GM21529 (cell line): ENCODE results near the gene PDP2.

Experiments used
- ATAC-seq: cut with Tn5 transposase; IDR thresholded peaks from one replicate; pipeline ENCODE4 v1.9.1; 2021; ENCODE audit not compliant: unreplicated experiment

The PDP2 gene

GRCh38 chr16:66902648-66903543, 22.6 kb downstream of the PDP2 start:
- no peak for ATAC-seq

- ATAC-seq = no peak
These were observed 23.5 kb downstream of the PDP2 start for GRCh38 chr16:66903544-66904427.

DNA sequence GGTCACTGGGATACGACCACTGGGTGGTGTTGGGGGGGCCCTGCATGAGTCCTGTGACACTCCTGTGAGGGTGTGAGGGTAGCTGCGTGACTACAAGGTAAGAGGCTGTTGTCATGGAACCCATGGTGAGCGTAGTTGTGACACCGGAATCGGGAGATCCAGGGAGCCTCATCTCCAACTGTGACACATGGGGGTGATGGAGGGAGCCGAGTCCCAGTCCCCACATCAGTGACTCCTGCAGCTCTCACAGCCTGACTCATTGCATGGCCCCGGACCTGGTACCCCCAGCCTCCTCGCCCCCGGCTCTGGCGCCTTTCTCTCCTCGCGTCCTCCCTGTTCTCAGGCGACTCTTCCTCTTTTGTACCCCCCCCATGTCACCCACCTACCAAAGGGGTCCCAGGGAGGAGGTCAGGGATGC, 24.1 kb downstream of the PDP2 start:
- ATAC-seq = no peak

DNA sequence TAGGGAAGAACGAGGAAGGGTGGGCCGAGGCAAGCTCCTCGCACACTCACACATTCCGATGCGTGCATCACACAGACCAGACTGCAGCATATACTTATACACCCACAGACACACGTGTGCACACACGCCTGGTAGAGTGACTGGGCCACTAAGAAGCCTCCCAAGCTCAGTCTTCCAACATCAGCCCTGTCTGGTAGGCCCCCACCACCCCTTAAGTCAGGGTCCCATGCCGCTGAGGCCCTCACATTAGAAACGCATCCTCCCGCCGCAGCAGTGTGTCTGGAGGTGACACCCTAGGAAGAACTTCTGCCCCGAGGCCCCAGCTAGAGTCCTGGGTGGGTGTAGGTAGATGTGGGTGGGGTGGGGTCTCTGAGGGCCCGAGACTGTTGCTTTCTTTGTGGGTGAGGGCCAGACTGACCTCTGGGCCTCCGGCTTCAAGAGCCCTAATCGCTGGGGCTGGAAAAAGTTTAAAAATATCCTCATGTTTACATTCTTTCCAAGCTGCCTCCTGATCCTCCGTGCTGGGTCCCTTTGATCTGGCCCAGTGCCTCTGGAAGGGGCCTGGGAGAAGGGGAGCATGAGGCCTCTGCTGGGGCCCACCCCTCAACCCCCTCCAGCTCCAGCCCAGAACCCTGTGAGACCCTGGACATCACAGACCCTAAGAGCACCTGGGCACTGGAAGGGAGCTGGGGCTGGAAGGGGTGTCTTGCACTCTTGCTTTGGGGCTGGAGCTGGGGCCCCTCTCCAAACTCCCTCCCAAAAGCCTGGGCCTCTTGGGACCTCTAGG, 24.7 kb downstream of the PDP2 start:
- no peak for ATAC-seq

DNA sequence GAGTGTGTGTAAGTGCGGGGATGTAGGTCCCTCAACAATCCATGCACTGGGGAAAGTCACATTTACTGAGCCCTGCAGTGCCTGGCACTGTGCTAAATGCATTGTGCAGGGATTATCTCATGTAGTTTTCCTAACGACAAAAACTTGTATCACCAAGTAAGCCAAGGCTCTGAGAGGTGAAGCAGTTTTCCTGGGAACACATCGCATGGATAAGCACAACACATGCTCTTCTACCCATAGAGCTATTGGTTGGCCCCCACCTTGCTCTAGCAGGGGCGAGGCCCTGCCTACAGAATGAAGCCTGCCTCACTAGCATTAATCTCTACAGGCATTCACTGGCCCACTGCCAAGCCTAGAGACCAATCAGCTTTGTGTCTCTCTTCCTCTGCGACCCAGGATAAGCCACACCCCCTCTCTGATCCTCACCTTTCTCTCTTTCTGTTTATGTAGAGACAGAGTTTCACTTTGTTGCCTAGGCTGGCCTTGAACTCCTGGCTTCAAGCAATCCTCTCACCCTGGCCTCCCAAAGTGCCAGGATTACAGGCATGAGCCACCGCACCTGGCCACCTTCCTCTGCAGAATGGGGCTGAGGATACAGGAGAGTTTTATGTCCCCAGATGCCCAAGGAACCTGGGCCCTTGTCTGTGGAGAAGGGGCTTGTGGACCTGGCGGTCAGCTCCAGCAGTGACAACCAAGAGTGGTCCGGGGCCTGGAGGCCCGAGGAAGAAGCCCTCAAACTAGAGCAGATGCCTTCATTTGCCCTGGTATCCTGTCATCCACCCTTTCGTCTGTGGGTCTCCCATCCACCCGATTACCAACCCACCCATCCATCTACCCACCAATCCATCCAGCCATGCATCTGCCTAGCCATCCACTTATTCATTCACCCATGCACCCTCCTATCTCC, 25.6 kb downstream of the PDP2 start:
- ATAC-seq = no peak

- no peak for ATAC-seq
These were observed 26.9 kb downstream of the PDP2 start for GRCh38 chr16:66906916-66907836.

- no peak for ATAC-seq
These were observed 27.8 kb downstream of the PDP2 start for GRCh38 chr16:66908116-66908515.

GRCh38 chr16:66908762-66909559, 28.6 kb downstream of the PDP2 start:
- no peak for ATAC-seq

DNA sequence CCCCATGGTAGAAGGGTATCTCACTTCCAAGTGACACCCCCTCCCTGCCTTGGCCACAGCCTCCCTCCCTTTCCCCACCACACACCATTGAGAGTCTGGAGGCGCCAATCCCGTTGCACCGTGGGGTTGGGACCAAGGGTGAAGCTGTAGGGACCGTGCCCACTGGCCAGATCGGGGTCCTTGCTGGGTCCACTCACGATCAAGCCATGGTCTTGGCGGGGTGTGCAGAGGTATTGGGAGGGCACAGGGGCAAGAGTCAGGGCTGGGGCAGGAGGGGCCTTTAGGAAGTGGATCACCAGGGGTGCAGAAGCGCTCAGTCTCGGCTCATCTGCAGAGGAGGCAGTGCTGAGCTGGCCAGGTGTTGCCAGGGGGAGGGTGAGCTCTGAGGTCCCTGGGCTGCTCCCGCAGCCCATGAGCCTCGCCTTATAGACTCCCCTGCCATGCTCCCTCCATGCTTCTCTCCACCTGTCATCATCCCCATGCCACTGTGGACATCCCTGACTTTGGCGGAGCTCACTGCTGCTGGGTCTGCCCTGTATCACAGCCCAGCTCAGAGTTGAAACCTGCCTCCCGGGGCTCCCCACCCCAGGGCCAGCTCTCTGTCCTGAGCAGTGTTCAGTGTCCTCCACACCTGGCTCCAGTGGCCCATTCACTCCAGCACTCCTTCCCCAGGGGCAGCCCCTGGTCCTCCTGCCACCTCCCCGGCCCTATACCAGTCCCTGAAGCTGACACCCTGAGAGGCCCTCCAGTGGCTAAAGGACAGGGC, 30.0 kb downstream of the PDP2 start:
- no peak for ATAC-seq

DNA sequence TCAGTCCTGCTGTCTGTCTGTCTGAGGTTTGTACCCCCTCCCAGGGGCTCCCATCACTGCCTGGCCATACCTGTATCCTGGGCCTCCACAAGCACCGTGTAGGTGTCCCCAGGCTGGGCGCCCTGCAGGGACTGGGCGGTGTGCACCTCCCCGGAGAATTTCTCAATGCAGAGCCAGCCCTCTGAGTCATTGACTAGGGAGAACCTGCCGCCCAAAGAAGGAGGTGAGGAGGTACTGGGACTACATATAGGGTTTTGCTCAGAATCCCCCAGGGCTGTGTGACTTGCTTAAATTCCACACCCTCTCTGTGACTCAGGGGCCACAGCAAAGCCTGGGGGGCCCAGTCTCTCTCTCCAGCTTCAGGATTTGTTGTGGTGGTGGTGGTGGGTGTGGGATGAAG, 30.8 kb downstream of the PDP2 start:
- ATAC-seq = no peak

DNA sequence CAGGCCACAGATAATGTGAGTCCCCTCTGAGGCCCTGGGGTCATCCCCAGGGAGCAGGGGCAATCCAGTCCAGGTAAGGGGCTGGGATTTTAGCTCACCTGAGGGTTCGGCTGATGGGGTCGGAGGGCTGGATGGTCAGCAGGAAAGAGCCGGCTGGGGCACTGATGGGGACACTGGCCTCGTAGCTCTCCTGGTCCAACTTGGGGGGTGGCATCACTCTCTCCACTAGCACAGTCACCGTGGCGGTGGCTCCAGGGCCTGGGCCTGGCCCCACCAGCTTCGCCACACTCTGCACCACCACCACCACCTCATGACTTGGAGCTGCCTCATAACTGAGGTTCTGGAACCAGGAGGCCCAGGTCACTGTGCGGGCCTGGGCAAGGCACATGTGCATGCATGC, 31.5 kb downstream of the PDP2 start:
- ATAC-seq = no peak

GRCh38 chr16:66913081-66913480, 32.8 kb downstream of the PDP2 start:
- ATAC-seq = no peak

GRCh38 chr16:66913711-66914110, 33.4 kb downstream of the PDP2 start:
- no peak for ATAC-seq

DNA sequence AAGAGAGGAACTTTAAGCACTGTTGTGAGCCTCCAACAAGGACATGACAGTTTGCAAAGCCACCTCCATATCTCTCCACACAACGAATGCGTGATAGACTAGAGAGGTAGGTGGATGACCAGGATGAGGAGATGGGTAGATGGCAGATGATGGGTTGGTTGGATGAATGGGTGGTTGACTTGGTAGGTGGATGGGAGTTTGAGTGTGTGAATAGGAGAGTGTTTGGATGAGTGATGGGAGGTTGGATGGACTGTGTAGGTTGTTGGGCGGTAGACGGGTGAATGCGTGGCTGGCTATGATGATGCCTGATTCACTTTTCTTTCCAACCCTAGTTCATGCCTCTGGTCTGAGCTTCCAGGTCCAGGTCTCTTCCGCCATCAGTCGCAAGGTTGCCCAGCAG, 34.2 kb downstream of the PDP2 start:
- no peak for ATAC-seq

DNA sequence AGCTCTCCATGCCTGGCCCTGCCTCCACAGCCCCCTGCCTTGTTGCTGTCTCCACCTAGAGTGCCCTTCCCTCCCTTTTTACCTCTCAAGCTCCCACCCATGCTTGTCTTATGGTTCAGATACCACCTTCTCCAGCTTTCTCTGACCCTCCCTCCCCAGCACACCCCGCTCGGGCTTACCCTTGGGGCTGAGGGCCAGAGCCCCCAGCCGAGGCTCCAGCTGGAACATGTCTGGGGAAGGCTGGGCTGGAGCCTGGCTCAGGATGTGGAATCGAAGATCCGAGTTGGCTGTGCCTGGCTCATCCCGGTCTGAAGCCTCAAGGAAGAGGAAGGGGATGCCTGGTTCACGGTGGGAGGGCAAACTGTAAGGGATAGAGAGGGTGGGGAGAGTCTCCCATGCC, 34.7 kb downstream of the PDP2 start:
- ATAC-seq = no peak

- ATAC-seq = no peak
These were observed 36.2 kb downstream of the PDP2 start for GRCh38 chr16:66916518-66916917.

DNA sequence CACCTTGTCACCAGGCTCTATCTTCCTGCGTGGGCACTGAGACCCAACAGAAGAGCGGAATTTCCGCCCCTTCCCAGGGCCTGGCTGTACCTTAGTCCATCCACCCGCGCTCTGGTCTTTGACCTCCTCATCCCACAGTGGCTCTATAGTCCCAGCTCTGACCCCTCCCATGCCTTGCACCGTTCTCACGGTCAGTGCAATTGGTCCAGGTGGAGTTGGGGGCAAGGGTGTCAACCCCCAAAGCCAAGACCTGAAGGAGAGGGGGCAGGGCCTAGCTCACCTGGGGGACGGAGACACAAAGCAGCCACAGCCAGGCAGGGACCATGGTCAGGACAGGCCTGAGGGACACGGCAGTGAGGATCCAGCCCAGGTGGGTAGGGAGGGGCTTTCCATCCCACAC, 37.4 kb downstream of the PDP2 start:
- ATAC-seq = no peak

- no peak for ATAC-seq
These were observed 38.0 kb downstream of the PDP2 start for GRCh38 chr16:66918355-66918754.
